H9 (cell line): Measurements from ENCODE around the gene STK32C. TPM values are rescaled to one million over a fixed set of nuclear protein-coding genes. Genes with fewer than 3 reads are reported as not detected.

ENCODE experiments used
- DNase-seq: peaks from one replicate; pipeline ENCODE4 v3.0.0-alpha.2; 2017
- H2AFZ ChIP-seq: one replicate; pipeline ENCODE4 v1.6.1; 2013; ENCODE audit warnings: mild to moderate bottlenecking, low read length, control low read depth, moderate library complexity
- H2AK5ac ChIP-seq: 2 replicates; pipeline ENCODE4 v1.6.1; 2013; ENCODE audit warnings: low read length, control low read depth, mixed read lengths; ENCODE audit not compliant: insufficient read length
- H2BK120ac ChIP-seq: one replicate; pipeline ENCODE4 v1.6.1; 2013; ENCODE audit warnings: low read depth, mild to moderate bottlenecking, low read length, control low read depth, inconsistent platforms; ENCODE audit not compliant: poor library complexity, severe bottlenecking
- H2BK12ac ChIP-seq: 2 replicates; pipeline ENCODE4 v1.6.1; 2013; ENCODE audit warnings: low read length, control low read depth, mixed read lengths, low read depth; ENCODE audit not compliant: insufficient read length
- H2BK15ac ChIP-seq: 2 replicates; pipeline ENCODE4 v1.6.1; 2013; ENCODE audit warnings: low read depth, low read length, control low read depth
- H2BK20ac ChIP-seq: one replicate; pipeline ENCODE4 v1.6.1; 2013; ENCODE audit warnings: low read depth, mild to moderate bottlenecking, low read length, control low read depth, inconsistent platforms; ENCODE audit not compliant: poor library complexity, severe bottlenecking
- H2BK5ac ChIP-seq: 2 replicates; pipeline ENCODE4 v1.6.1; 2013; ENCODE audit warnings: low read length, control low read depth, mixed read lengths; ENCODE audit not compliant: insufficient read length
- H3K14ac ChIP-seq: 2 replicates; pipeline ENCODE4 v1.6.1; 2013; ENCODE audit warnings: low read length, control low read depth; ENCODE audit not compliant: insufficient read depth
- H3K18ac ChIP-seq: 2 replicates; pipeline ENCODE4 v1.6.1; 2013; ENCODE audit warnings: low read depth, mild to moderate bottlenecking, mixed read lengths, low read length, control low read depth; ENCODE audit not compliant: insufficient read length
- H3K23ac ChIP-seq: 2 replicates; pipeline ENCODE4 v1.6.1; 2013; ENCODE audit warnings: low read length, control low read depth, mixed read lengths, low read depth; ENCODE audit not compliant: insufficient read length
- H3K23me2 ChIP-seq: 2 replicates; pipeline ENCODE4 v1.6.1; 2013; ENCODE audit warnings: low read depth, mild to moderate bottlenecking, mixed read lengths, low read length, control low read depth; ENCODE audit not compliant: insufficient read length, poor library complexity, severe bottlenecking
- H3K27ac ChIP-seq: 2 replicates; pipeline ENCODE4 v1.5.1; 2013; ENCODE audit warnings: low read length, control low read depth, mixed read lengths, low read depth; ENCODE audit not compliant: insufficient read length
- H3K27me3 ChIP-seq: 2 replicates; pipeline ENCODE4 v1.6.1; 2013; ENCODE audit warnings: low read length, control low read depth, inconsistent platforms; ENCODE audit not compliant: insufficient read depth
- H3K4ac ChIP-seq: 2 replicates; pipeline ENCODE4 v1.6.1; 2013; ENCODE audit warnings: low read depth, mild to moderate bottlenecking, control low read depth, inconsistent platforms, low read length, moderate library complexity
- H3K4me1 ChIP-seq: 2 replicates; pipeline ENCODE4 v1.6.1; 2013; ENCODE audit warnings: low read length, control low read depth, inconsistent platforms; ENCODE audit not compliant: insufficient read depth
- H3K4me2 ChIP-seq: 2 replicates; pipeline ENCODE4 v1.6.1; 2013; ENCODE audit warnings: low read length, control low read depth, mixed read lengths; ENCODE audit not compliant: insufficient read length, insufficient read depth
- H3K56ac ChIP-seq: 2 replicates; pipeline ENCODE4 v1.6.1; 2013; ENCODE audit warnings: low read depth, mild to moderate bottlenecking, mixed read lengths, low read length, control low read depth; ENCODE audit not compliant: insufficient read length
- H3K79me1 ChIP-seq: 2 replicates; pipeline ENCODE4 v1.6.1; 2013; ENCODE audit warnings: low read depth, mild to moderate bottlenecking, moderate library complexity, low read length, control low read depth, inconsistent platforms; ENCODE audit not compliant: insufficient read depth, poor library complexity, severe bottlenecking
- H3K79me2 ChIP-seq: 2 replicates; pipeline ENCODE4 v1.6.1; 2013; ENCODE audit warnings: low read length, control low read depth, inconsistent platforms; ENCODE audit not compliant: insufficient read depth
- H3K9ac ChIP-seq: 2 replicates; pipeline ENCODE4 v1.6.1; 2013; ENCODE audit warnings: low read length, control low read depth, mixed read lengths; ENCODE audit not compliant: insufficient read length; ENCODE audit errors: extremely low read depth
- H3K9me3 ChIP-seq: one replicate; pipeline ENCODE4 v1.6.1; 2013; ENCODE audit warnings: low read depth, low read length, inconsistent platforms; ENCODE audit not compliant: control insufficient read depth
- H3T11ph ChIP-seq: one replicate; pipeline ENCODE4 v1.6.1; 2013; ENCODE audit warnings: mild to moderate bottlenecking, low read length, control low read depth, inconsistent platforms
- H4K20me1 ChIP-seq: one replicate; pipeline ENCODE4 v1.6.1; 2013; ENCODE audit not compliant: control insufficient read depth, insufficient read length, insufficient read depth
- H4K5ac ChIP-seq: 2 replicates; pipeline ENCODE4 v1.6.1; 2013; ENCODE audit warnings: low read depth, mild to moderate bottlenecking, mixed read lengths, low read length, control low read depth; ENCODE audit not compliant: insufficient read length
- H4K8ac ChIP-seq: replicated peaks from 2 replicates; pipeline ENCODE4 v1.6.1; 2013; ENCODE audit warnings: low read length, control low read depth, mixed read lengths, low read depth; ENCODE audit not compliant: insufficient read length
- H4K91ac ChIP-seq: 2 replicates; pipeline ENCODE4 v1.6.1; 2013; ENCODE audit warnings: low read depth, mild to moderate bottlenecking, moderate library complexity, mixed read lengths, low read length, control low read depth; ENCODE audit not compliant: insufficient read length
- H3K27ac Mint-ChIP-seq, 3 experiments: 2 replicates in 2 of 3; 3 replicates in 1 of 3; pipeline ENCODE4 v1.8.0; 2020 to 2021; ENCODE audit warnings: mixed read lengths in 3 of 3, mild to moderate bottlenecking in 1 of 3, moderate library complexity in 1 of 3
- H3K27me3 Mint-ChIP-seq: 2 replicates; pipeline ENCODE4 v1.8.0; 2021; ENCODE audit warnings: low read depth, mild to moderate bottlenecking, moderate library complexity, mixed read lengths
- H3K36me3 Mint-ChIP-seq, 3 experiments: 2 replicates in 2 of 3; 3 replicates in 1 of 3; pipeline ENCODE4 v1.8.0; 2020 to 2021; ENCODE audit warnings: low read depth in 3 of 3, mixed read lengths in 3 of 3; ENCODE audit not compliant: insufficient read depth in 1 of 3
- H3K4me1 Mint-ChIP-seq, 2 experiments: 2 replicates each; pipeline ENCODE4 v1.8.0; 2020; ENCODE audit warnings: mixed read lengths in 2 of 2
- H3K4me3 Mint-ChIP-seq, 2 experiments: 2 replicates in 1 of 2; 3 replicates in 1 of 2; pipeline ENCODE4 v1.8.0; 2020 to 2021; ENCODE audit warnings: mild to moderate bottlenecking in 2 of 2, mixed read lengths in 2 of 2, moderate library complexity in 1 of 2
- H3K9me3 Mint-ChIP-seq, 2 experiments: 2 replicates in 1 of 2; 3 replicates in 1 of 2; pipeline ENCODE4 v1.8.0; 2020; ENCODE audit warnings: mild to moderate bottlenecking in 2 of 2, mixed read lengths in 2 of 2, moderate library complexity in 1 of 2
- CTCF ChIP-seq: fragments of 200-600 bp; sonication (generic); conservative IDR thresholded peaks from 3 replicates; pipeline ENCODE4 v1.8.0; 2021; ENCODE audit warnings: antibody characterized with exemption, mild to moderate bottlenecking
- WGBS: extraction: QIAGEN DNeasy Blood & Tissue Kit; methylation state at CpG from one replicate; pipeline ENCODE4 v1.1.7; 2013; ENCODE audit warnings: missing lambda C conversion rate, low lambda C conversion rate, mixed read lengths; ENCODE audit not compliant: insufficient read length; ENCODE audit errors: extremely low coverage; 5-methylcytosine and 5-hydroxymethylcytosine counted together
- total RNA-seq: library from RNA; stranded (reverse); gene quantifications from 2 replicates; pipeline ENCODE4 v1.2.1, GENCODE V29; 2021

The STK32C gene
- total RNA-seq, 1 experiment from 2014 or later: 11.3 TPM

DNA sequence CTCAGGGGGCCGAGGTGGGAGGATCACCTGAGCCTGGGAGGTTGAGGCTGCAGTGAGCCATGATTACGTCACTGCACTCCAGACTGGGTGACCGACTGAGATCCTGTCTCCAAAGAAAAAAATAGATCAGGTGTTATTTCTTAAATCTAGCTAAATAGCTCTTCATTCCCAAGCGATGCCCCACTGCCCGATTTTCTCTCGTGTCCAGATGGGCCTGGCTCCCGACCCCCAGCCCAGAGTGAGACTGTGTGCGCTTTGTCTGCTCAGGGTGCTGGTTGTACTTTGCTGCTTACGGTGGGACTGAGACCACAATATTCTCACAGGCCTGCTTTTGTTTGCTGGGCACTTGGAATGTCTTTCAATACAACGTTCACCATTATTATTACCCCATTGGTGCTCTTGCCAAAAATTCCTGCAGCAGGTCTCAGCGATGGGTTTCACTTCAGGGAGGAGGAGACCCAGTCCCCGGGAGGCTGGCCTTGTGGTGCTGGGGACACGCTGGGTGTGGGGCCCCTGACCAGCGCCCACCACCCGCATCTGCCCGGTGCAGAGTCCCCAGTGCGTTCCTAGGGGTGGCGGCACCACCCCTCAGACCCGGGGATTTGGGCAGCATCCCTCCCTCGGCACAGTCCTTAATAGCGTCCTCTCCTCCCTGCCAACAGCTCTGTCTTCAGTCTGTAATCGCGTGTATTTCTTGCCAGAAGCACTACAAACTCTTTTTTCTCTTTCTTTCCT, 141.4 kb downstream of the STK32C start:
- peak overlapping the region in 1 of 3 experiments; percentile 91; a peak in 1 of 7 replicates for H3K27ac Mint-ChIP-seq
- WGBS: no CpG with 5 or more reads among the region's 23 CpGs
- no peak overlapping the region for H2BK120ac ChIP-seq
- no peak overlapping the region for H3K27ac ChIP-seq
- no peaks in the 10 kb centered on the region for H3K27me3 ChIP-seq
- H3K4ac ChIP-seq: no peak overlapping the region
- H2AK5ac ChIP-seq: no peak overlapping the region
- no peak overlapping the region for H3K4me2 ChIP-seq
- no peaks in the 10 kb centered on the region for H3K79me2 ChIP-seq
- no peak overlapping the region for H2BK12ac ChIP-seq
- no peaks in the 10 kb centered on the region; the same call in 1 of the 2 replicates for H3K4me1 ChIP-seq
- no peaks in the 10 kb centered on the region for H3K79me1 ChIP-seq
- H2BK5ac ChIP-seq: no peak overlapping the region
- H3K56ac ChIP-seq: no peak overlapping the region
- H3K23ac ChIP-seq: no peak overlapping the region
- no peaks in the 10 kb centered on the region for H3K9me3 Mint-ChIP-seq
- no peak for DNase-seq
- H3K9ac ChIP-seq: no peak overlapping the region
- no peak overlapping the region for H4K91ac ChIP-seq
- H3K36me3 Mint-ChIP-seq: no peaks in the 10 kb centered on the region
- H4K5ac ChIP-seq: no peak overlapping the region
- H3K4me1 Mint-ChIP-seq: peaks cover 14 to 24% of the 10 kb centered on the region in 2 experiments
- H3K9me3 ChIP-seq: no peaks in the 10 kb centered on the region
- H2AFZ ChIP-seq: no peak overlapping the region
- H3K18ac ChIP-seq: no peak overlapping the region
- H2BK20ac ChIP-seq: no peak overlapping the region
- H4K8ac ChIP-seq: no peak overlapping the region
- TF ChIP-seq CTCF: no peak
- no peak overlapping the region for H2BK15ac ChIP-seq
- no peak overlapping the region for H3K14ac ChIP-seq
- H3K4me3 Mint-ChIP-seq: no peak overlapping the region
- no peaks in the 10 kb centered on the region for H3K23me2 ChIP-seq
- no peak overlapping the region for H3T11ph ChIP-seq
- peaks cover 13% of the 10 kb centered on the region for H3K27me3 Mint-ChIP-seq
- no peaks in the 10 kb centered on the region for H4K20me1 ChIP-seq
